CD4-positive, alpha-beta T cell treated with Interleukin-4 for 4 hours (primary cell): ENCODE data around the gene LCP1.
"Not testable (repeated sequence)": the region's sequence is repeated elsewhere in the genome, so short reads cannot be mapped to it uniquely, and the experiment has no call there.

Source experiments
- DNase-seq: peaks from one replicate; pipeline ENCODE4 v3.0.0-alpha.2; 2020

The LCP1 gene

GRCh38 chr13:46181840-46182490 lies at the start of gene LCP1:
Gene LCP1 (minus strand): TSS chr13:46182177. CDS start chr13:46159662, 22,515 bp downstream.
- DNase-seq: peak; percentile 94

GRCh38 chr13:46229251-46229650 lies 47.3 kb upstream of the LCP1 start:
- no peak for DNase-seq

DNA sequence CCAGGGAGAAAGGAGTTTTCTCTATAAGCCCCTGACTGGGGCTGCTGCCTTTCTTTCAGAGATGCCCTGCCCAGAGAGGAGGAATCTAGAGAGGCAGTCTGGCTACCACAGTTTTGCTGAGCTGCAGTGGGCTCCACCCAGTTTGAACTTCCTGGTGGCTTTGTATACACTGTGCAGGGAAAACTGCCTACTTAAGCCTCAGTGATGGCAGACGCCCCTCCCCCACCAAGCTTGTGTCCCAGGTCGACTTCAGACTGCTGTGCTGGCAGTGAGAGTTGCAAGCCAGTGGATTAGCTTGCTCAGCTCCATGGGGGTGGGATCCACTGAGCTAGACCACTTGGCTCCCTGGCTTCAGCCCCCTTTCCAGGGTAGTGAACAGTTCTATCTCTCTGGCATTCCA lies 38.3 kb upstream of the LCP1 start:
- DNase-seq: not testable (repeated sequence)

DNA sequence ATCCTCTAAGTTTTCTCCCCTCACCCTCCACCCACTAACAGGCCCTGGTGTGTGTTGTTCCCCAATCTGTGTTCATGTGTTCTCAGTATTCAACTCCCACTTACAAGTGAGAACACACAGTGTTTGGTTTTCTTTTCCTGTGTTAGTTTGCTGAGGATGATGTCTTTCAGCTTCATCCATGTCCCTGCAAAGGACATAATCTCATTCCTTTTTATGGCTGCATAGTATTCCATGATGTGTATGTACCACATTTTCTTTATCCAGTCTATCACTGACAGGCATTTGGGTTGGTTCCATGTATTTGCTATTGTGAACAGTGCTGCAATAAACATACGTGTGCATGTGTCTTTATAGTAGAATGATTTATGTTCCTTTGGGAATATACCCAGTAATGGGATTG lies 32.8 kb upstream of the LCP1 start:
- DNase-seq: not testable (repeated sequence)

- peak; percentile 14 for DNase-seq
These were observed 31.3 kb upstream of the LCP1 start for GRCh38 chr13:46213242-46213641.

GRCh38 chr13:46211483-46212351 lies 29.7 kb upstream of the LCP1 start, which contains the start of gene LRRC63:
Gene LRRC63 (plus strand): TSS chr13:46211928. CDS start chr13:46213035, 1,107 bp downstream.
- DNase-seq: peak; percentile 82

DNA sequence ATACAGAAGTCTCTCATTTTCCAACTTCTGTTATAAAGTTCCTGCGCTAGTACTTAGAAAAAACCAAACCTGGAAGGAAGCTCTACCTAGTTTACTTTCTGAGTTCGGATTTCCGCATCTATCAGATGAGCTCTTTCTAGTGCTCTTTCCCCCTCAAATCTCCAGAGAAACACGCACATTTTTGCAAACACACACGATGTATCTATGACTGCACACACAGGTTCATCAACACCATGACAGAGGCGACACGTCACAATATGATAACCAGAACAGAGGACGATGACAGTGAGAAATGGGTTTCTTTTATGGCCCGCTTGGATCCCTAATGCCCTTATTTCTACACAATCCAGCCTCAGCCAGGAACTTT lies 29.1 kb upstream of the LCP1 start:
- DNase-seq: peak; percentile 53

DNA sequence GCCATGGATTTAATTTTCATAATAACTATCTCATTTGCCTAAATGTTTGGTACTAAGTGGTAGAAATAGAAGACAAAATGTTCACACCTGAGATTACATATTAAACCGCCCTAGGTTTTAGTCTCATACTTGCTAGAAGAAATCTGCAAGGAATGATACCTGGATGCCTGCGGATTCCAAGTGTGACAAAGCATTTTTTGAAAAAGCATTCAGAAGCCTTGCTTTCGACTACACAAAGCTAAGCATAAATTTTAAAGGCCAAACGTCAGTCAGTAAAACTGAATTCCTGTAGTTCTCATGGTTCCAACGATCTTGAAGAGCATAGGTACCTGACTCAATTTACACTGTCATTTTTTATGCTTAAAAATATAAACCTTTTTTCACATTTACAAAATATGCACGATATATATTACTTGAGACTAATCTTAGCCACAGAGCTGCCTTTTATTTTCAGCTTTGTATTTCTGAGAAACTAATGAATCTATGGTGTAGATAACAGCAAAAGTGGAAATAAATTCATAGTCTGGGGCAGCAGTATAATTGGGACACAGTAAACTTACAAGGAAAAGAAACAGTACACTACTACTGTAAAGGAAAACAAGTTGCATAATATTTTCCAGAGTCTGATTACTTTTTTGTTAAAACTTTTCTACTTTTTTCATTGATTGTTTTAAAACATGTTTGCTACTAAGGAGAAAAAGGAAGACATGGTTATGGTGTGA lies 28.5 kb upstream of the LCP1 start:
- DNase-seq: no peak

GRCh38 chr13:46207828-46208227 lies 25.9 kb upstream of the LCP1 start:
- no peak for DNase-seq

GRCh38 chr13:46206143-46206542 lies 24.2 kb upstream of the LCP1 start:
- DNase-seq: no peak

DNA sequence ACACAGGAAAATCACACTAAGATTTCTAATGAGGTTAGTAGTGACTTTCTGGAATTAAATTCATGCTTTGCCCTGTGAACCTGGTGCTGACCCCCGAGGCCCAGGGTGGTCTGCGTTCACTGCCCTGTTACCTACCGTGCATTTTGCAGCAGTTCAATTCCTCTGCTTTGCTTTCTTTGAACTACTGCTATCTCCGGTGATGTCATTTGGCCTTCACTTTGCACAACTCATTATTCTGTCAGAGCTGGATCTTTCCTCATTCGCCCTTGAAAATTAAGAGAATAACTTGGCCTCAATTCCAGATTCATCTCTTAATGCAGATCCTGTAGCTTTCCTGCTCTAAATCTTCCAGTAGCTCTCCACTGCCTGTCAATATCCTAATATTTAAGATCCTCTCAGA lies 21.0 kb upstream of the LCP1 start:
- no peak for DNase-seq

GRCh38 chr13:46202188-46202795 lies 20.3 kb upstream of the LCP1 start:
- peak; percentile 52 for DNase-seq

DNA sequence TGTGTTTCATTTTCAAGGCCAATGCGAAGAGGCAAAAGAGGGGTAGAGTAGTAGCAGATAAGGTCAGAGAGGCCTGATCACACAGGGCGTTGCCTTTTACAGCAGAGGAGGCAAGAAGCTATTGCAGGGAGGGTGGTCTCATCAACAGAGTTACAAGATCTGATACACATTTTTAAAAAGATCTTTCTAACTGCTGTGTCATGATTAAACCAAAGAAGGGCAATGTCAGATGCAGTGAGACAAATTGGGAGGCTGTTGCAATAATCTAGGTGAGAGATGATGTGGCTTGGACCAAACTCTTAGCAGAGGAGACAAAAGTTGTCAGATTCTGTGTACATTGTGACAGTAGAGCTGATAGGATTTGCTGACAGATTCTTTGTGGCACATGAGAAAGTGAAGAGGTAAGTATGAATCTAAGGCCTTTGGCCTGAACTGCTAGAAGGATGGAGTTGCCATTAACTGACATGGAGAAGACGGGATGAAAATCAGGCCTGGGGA lies 16.8 kb upstream of the LCP1 start:
- DNase-seq: no peak

DNA sequence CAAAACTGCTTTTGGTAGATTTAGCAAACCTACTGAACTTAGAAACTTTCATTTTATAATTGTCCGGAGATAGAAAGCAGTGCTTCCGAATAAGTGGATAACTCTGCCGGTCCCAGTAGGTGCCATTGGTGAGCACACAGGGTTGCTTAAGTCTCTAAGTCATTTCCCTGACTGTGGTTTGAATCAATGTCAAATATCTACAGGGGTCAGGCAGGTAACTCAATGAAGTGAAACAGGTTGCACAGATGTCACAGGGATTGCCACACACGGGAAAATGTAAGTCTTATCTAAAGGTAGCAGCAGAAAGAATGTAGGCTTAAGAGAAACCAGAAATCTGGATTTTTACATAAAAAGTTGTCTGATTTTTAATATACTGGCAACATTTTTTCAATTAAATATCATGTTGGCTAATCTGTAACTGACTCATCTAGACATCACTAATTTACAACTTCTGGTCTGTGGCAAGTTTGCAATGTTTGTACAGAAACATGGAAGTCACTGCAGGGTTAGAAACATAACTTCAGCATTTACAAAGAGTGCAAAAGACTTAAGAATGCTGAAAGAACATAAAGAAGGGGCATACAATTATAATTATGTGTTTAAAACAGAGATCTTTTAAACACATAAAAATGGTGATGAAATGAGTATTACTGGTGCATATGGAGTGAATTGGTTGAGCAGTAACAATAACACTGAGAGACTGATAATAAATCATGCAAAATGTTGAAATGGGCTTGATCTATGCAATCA lies 15.5 kb upstream of the LCP1 start:
- DNase-seq: no peak

GRCh38 chr13:46195016-46195415 lies 13.0 kb upstream of the LCP1 start:
- DNase-seq: no peak

DNA sequence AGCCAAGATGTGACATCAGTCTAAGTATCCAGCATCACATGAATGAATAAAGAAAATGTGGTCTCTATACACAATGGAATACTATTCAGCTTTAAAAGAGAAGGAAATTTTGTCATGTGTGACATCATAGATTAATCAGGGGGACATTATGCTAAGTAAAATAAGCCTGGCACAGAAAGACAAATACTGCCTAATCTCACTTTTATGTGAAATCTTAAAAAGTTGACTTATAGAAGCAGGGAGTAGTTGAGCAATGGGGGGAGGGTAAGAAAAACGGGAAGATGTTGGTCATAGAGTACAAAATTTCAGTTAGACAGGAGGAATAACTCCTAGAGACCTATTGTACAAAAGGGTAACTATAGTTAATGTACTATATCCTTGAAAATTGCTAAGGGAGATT lies 10.4 kb upstream of the LCP1 start:
- no peak for DNase-seq

- DNase-seq: no peak
These were observed 3.7 kb upstream of the LCP1 start for GRCh38 chr13:46185634-46186033.

DNA sequence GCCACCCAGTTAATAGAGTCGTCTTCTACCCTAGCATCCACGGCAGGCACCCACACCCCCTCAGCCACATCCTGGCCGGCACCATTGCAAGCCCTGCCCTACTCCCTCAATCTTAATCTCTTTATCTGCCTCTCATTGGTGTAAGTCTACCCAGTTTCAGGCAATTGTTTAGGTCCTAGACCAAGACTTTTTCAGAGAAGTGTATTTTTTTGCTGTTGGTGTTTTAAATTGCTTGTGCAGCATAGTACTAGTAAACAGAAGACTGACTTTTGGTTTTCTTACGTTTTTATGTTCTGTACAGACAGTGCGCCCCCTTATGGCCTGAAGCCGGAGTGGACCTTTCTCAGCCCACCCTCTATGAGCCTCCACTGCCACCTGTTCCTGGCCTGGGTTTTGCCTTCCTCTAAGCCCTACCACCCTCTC lies 2.3 kb upstream of the LCP1 start:
- DNase-seq: peak; percentile 77

DNA sequence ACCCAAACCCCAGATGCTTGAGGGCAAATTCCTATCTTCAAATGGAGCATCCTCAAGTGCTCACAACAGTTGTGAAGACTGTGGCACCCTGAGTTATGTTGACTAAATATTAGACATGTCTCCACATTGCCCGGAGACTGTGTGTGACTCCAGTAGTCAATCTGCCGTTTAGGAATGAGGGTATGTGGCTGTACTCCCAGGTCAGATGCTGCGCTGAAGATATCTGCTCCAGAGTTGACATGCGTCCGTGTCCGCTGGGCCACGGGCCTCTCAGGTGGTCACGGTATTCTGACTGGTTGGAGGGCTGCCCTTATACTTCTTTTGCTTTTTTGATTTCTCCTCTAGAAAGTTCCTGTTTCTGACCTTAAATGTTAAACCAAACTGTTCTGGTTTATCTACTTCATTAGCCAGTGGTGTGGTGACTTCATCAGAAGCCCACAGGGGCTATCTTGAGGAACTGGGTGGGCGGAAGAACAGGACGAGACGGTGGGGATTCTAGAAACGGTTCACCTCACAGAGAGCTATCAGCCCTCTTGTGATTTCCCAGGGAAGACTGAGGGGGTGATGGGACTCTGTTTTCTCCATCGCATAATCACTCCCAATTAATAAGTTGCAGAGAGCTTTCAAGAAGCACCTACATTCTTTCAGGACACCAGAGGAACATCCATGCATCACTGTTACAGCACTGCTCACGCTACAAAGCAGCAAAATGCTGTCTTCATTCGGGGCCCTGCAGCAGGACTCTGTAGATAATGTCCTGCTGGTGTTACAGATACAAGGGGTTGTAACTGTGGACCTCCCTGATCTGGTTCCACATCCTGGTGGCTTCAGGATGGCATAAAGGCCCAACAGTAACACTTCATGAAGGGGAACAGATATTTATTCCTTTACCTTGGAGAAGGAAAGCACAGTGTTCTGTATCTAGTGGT lies 1.3 kb upstream of the LCP1 start:
- DNase-seq: no peak

- peak; percentile 42 for DNase-seq
These were observed 507 bp upstream of the LCP1 start for GRCh38 chr13:46182491-46182877.

DNA sequence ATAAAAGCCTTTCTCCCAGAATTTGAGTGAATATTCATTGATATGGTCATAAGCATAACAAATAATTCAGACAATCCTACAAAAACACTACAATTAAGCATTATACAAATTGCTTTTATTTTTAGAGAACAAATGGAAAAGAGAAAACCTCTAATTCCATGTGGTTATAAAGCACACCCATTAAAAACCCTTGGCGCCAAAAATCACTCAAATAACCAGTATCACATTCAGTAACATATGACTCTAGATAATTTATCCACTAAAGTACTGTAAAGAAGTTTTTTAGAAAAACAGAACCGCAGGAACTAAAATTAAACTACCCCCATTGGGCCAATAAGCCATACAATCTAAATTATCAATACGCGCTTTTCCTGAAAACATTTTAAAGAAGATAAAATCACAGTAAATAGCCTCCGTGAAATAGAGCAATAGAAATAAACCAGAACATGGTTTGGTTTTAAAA lies 569 bp downstream of the LCP1 start:
- DNase-seq: no peak
